Activated CD8-positive, alpha-beta memory T cell treated with anti-CD3 and anti-CD28 coated beads, Interleukin-2, amount 50 U/mL, for 4 hours (primary cell): ENCODE results near the gene SLC9A7.
"Not testable (repeated sequence)": the region's sequence is repeated elsewhere in the genome, so short reads cannot be mapped to it uniquely, and the experiment has no call there.

Source experiments
- DNase-seq: peaks from one replicate; pipeline ENCODE4 v3.0.0-alpha.2; 2020

The SLC9A7 gene

DNA sequence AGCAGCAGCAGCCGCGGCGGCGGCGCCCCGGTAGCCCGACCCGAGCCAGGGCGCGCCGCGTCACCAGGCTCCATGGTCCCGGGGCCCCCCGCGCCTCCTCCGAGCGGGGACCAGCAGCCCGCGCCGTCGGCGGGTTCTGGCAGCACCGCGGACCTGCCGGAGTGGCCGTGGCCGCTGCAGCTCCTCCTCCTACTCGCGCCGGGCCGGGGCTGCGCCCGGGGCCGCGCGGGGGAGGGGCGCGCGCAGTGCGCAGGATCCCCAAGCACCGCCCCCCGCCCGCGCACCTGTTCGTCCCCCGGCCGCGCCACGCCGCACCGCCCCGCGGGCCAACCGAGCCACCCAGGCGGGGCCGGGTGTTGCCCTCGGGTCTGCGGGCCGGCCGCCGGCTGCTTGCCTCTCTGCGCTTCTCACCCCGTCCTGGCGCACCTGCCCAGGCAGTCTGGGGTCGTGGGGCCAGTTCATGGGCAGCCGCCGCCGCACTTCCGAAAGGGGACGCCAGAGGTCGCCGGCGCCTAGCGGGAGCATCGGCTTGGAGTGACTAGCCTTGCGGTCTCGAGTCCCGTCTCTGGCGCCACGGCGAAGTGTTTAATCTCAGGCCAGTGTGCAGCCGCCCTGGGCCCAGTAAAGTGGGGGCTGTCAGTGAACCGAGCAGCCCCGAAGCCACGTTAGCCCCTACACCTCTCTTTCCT lies at the start of gene SLC9A7:
TSS of gene SLC9A7 (minus strand) at position 163 of the 689 bp plus-strand sequence. CDS start at position 74, 89 bp downstream.
- peak; percentile 78 for DNase-seq

DNA sequence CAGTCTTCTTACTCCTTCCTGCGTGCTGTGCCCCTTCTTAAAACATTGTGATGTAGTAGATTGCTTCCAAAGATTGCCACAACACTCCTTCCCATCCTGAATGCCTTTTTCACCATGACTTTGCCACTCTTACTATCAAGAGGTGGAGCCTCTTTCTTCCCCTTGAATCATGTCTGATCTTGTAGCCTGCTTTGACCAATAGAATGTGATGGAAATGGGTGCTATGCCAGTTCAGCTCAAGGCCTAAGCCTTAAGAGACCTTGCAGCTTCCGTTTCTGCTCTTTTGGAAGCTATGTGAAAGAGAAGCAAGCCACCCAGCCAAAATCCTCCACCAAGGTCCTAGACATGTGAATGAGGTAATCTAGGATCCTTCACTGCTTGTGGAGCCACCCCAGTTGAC lies 46.4 kb upstream of the SLC9A7 start:
- DNase-seq = no peak

DNA sequence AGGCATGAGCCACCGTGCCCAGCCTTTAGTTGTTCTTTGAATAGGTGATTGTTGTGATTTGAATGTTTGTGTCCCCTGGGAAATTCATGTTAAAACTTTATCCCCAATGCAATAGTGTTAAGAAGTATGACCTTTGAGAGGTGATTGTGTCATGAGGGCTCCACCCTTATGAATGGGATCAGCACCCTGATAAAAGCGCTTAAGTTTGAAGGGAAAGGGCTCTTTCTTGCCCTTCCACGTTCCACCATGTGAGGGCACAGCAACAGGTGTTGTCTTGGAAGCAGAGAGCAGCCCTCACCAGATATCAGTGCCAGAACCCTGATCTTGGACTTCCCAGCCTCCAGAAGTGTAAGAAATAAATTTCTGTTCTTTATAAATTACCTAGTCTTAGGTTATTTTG lies 44.2 kb upstream of the SLC9A7 start:
- no peak for DNase-seq

DNA sequence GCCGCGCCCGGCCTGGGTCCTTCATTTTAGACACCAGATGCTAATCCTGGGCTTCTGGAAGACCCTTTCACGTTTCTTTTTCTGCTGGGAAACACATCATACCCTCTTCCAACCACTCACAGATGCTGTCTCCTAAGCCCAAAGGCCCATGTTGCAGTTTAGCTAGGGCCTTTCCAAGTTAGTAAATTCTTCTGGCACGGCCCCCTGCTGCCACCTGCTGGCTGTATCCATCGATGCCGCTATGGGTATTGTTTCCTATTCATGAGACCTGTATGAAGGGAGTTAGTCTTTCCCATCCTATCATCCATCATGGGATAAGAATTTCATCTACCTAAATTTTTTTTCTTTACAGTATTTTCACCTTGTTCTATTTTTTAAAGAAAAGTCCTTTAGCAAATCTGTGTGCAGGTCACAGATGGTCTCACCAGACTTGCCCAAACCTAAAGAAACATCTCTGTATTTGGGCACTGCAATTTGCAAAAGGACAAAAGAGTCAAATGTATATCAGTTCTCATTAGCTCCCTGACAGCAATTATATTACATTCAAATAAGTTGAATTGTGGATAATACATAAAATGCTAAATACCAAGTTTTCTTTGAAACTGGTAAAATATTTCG lies 37.8 kb upstream of the SLC9A7 start:
- peak; percentile 69 for DNase-seq

DNA sequence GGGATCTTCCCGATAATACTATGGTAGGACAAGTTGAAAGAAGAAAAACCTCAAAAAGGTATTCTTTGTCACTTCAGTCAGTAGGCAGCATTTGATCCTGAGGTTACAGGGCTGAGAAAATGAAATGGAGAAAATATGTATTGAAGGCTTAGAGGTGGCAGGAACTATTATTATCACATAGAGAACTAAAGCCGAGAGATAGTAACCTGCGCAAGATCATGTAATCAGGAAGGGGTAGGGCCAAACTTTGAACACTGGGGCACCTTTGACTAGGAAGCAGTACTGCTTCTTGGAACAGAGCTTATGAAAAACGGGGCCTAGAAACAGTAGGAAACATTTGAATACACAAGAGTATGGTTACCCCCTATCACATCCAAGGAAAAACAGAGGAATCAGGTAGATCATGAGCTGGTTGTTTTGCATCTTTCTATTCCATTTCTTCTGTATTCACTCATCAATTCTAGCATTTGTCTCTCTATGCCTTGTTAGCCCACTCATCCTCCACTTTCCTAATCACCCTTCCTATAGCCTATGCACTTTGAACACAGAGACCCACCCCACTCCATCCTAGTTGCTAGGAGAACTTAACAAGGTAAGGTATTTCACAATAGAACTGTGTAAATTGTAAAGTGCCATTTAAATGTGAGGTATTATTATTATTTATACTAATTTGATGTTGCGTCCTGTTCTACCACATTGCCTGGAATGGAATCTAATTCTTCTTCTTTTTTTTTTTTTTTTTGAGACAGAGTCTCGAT lies 34.6 kb upstream of the SLC9A7 start:
- no peak for DNase-seq

DNA sequence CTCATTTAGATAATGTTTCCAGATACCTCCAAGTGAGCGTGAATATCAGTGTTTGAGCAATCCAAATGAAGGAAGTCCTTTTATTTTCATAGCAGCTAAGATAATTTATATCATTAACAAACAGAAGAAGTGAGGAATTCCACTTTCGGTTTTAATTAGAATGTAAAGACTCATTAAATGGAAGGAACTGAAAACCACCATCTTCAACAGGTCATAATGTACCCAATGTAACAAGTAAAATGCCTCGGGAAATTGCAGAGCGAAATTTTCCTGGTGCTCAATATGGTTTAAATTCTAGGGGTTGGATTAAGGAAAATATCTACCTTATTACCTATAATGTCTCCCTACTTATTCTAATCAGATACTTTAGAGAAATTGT lies 33.9 kb upstream of the SLC9A7 start:
- no peak for DNase-seq

DNA sequence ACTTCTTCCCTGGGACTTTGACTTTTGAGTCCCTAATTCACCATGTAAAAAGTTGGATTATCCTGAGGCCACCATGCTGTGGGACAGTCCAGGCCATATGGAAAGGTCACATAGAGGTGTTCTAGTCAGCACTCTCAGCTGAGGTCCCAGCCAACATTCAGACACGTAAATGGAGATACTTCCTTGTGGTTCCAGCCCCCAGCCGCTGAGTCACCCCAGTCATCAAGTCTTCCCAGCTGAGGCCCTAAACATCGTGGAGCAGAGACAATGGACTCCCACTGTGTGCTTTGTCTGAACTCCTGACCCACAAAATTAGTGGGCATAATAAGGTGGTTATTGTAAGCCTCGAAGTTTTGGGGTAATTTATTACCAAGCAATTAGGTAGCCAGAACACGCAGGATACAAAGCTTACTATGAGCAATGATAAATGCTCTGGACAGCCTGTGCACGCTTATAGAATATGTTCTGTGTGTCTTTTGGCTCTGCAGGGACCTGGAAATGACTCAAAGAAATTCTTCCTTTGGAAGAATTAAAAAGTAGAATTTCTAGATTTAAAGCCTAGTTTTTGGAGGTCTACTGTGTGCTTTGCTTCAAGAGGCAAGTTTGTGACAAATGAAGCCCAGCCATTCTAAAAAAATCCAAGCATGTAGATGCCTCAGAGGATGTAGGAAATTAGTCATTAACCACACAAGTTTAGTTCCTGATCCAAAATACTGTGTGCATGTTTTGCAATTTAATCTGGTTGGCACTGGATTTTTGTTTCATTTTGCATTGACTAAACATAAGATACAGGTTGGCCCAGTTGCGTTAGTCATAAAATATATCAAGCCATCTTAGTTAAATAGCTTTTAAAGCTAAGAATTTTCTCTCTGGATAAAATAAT lies 33.2 kb upstream of the SLC9A7 start:
- no peak for DNase-seq

DNA sequence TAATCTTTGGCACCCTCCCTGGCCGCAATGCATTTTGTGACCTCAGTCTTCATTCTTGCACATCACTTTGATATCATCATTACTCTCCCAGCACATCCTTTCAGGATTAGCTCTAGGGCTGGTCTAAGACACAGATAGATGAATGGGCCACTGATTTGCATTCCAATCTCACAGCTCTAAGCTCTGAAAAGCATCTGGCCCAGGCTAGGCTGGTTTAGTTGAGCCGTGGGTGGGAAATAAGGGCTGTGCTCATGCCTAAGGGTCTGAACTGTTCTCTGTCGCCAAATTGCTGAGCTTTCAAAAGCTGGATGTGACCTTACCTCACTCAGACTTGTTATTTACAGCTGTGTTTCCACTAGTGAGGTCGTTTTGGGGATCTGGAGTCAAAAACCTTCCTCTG lies 30.0 kb upstream of the SLC9A7 start:
- no peak for DNase-seq

DNA sequence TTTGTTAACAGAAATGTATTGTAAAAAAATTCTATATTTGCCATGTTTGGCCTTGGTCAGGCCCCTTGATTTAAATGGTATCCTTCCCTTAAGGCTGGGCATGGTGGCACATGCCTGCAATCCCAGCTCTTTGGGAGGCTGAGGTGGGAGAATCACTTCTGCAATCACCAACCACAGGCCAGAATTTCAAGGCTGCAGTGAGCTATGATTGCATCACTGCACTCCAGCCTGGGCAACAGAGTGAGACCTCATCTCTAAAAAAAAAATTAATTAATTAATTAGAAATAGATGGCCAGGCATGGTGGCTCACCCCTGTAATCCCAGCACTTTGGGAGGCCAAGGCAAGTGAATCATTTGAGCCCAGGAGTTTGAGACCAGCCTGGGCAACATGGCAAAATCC lies 25.5 kb upstream of the SLC9A7 start:
- DNase-seq = not testable (repeated sequence)

DNA sequence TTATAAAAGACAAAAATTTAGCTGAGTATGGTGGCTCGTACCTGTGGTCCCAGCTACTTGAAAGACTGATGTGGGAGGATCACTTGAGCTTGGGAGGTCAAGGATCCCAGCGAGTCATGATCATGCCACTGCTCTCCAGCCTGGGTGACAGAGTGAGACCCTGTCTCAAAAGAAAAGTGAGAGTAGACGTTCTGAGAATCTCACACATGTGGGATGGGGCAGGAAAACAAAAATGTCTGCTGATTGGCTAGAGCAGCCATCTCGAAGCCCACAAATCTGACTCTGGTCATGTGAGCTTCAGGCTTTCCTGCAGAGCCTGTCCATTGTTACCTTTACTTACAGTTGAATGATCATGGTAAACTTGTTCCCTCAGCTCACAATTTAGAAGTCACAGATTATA lies 23.1 kb upstream of the SLC9A7 start:
- no peak for DNase-seq

DNA sequence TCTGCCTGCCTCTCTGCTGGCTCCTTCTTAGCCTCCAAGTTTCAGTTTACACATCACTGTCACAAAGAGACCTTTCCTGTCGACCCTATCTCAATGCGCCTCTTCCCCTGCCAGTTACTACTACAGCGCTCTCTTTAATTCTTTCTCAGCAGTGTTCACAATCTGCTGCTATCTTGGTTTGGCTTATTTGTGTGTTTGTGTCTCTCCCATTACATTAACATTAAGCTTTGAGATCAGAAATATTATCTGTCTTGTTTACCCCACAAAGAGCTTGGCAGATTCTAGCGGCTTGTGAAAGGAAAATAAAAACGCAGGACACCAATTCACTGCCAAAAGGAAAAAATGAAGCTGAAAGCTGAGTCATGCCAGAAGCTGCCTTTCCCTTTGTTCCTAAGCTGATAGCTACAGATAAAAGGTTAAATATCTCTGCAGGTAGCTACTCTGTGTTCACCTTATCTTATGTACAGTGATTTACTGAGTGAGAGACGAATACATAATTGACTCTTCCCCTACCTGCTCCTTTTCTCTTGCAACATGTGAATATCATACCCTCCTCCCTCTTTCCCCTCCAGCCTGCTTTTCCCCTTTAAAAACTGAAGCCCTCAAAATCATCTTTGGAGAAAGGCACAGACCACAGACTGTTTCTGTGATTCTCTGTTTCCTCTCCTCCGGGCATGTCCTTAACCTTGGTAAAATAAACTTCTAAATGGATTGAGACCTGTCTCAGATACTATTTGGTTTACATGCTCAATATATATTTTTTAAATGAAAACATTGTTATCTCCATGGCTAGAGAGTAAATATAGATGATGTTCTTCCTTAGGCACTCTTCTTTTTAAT lies 19.3 kb upstream of the SLC9A7 start:
- DNase-seq = no peak

DNA sequence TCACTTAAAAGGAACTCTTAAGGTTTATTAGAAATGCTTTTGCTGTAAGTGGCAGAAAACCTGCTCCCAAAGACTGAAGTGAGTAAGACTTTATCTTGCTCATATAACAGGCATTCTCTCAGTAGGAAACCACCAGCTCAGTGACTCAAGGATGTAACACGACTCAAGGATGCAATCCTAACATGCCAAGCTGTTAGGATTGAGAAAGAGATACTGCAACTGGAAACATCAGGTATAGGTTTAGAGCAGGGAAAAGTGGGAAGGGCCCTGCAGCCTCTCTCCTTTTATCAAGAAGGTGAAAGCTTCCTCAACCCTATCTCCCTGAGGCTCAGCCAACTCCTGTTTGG lies 11.9 kb upstream of the SLC9A7 start:
- no peak for DNase-seq

DNA sequence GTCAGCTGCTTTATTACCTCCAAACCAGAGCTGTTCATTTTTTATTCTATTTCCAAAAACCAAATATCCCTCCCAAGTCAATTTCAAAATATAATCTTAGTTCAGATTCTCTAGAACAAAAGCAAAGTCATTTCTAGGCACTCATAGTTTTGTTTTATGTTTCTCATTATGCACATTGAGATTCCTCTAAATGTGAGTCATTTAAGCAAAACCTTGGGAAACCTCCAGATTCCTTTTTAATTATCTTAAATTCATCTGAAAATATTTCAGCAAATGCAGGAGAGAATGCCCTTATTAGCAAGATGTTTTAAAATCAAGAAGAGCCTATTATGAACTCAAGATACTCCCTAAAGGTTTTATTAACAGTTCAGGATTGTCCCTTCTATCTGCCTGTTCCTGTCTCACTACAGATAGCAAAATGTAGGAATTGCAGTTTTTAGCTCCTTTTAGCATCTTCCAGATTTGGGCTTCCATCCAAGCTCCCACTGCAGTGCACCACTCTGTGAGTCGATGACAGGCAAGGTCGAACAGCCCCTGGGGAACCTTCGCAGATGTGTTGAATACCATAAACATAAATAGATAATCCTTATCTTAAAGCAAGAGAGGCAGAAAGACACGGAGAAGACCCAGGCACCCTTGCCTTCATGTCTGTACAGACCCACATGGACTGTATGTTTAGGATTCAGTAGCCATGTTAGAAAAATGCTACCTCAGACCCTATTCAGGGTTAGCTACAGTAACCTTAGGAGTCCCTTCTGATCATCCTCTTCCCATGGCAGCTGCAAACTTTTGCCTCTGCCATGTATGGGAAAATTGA lies 11.3 kb upstream of the SLC9A7 start:
- DNase-seq = no peak

DNA sequence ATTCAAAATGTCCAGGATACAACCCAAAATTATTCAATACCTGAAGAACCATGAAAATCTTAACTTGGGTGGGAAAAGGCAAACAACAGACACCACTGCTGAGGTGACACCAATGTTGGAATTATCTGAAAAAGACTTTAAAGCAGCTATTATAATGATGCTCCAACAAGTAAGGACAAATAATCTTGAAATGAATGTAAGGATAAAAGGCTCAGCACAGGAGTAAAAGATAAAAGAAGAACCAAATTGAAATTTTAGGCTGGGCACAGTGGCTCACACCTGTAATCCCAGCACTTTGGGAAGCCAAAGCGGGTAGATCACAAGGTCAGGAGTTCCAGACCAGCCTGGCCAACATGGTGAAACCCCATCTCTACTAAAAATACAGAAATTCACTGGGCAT lies 4.0 kb upstream of the SLC9A7 start:
- no peak for DNase-seq

DNA sequence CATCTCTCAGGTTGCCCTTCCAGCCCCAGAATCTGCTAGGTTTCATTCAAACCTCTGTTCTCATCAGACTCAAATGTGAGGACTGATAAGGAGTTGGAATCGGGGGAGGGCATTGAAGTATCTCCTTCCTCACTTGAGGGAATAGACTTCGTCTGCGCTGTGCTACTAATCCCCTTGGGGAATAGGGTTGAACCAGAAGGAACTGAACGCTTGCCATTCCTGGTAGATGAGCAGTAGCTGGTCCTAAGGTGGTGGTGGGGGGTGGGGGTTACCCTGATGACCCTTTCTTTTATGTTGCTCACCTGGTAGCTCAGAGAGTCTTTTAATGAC lies 692 bp upstream of the SLC9A7 start:
- DNase-seq = no peak

DNA sequence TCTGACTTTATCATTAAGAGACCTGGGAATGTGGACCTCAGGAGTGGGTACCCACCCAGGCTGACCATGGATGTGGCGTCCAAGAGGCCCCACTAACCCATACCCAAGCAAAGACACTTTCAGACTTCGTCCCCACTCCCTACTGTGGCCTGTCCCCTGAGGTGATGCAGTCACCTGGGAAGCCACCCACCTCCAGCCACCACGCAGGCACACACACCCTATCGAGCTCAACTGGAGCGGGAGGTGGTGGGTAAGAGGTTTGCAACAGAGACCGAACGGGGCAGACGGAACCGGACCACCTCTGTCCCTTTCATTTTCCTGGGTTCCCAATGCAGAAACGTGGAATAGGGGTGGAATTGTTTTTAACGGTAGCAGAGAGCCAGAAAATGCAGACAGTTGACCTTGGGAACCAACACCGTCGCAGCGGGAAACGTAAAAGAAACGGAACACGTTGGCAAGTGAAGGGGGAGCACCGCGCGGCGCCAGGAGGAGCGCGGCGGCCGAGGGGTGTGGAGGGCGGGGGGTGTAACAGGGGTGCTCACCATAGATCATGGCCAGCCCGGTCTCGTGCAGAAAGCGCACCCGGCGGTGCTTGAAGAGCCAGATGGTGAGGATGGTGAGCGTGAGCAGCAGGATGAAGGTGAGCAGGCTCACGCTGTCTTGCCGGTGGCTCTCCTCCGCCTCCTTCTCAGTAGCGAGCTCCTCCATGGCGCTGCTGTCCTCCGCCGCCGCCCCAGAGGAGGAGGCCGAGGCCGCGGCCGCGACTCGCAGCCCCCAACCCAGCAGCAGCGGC lies 559 bp downstream of the SLC9A7 start:
- peak; percentile 21 for DNase-seq

DNA sequence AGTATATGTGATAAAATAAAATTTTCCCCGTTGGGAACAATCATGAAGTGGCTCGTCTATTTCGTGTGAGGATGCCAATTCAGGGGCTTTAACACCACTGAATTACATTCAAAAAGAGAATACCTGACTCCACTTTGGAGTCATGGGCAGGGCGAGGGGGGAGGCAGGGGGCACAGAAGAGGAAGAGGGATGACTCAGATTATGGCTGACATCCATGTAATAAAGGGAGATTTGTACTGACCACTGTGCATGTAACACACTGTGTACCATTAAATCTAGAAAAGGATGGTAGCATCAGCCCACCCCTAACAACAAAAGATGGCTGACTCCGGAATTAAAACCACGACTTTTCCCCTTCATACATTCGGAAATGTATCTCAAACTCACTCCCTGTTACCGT lies 1.3 kb downstream of the SLC9A7 start:
- no peak for DNase-seq

DNA sequence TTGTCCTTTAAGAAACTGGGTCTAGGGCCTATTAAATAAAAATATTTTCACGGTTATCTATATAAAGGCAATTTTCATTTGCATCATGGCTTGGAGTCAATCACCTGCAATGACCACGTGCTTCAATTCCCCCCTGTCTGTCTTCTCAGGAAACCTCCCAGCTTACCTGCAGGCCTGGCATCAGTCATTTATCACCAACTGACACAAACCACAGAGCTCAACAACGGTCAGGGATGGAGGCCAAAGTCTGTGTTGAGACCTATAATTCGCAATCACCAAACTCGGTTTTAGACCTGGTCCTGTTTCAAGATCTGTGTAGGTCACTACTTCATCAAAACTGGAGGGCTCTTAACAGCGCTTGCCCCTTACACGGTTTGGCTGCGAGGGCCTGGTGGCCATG lies 1.9 kb downstream of the SLC9A7 start:
- no peak for DNase-seq

DNA sequence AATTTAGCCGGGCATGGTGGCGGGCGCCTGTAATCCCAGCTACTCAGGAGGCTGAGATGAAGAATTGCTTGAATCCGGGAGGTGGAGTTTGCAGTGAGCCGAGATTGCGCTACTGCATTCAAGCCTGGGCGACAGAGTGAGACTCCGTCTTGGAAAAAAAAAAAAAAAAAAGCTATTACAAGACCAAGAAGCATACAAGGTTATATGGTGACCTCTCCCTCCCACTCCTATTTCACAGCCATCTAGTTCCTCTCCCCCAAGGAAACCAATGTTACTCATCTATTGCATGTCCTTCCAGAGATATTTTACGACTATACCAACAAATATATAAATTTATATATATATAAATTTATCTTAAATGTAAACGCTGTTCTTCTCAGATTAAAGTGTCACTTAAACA lies 3.2 kb downstream of the SLC9A7 start:
- no peak for DNase-seq

DNA sequence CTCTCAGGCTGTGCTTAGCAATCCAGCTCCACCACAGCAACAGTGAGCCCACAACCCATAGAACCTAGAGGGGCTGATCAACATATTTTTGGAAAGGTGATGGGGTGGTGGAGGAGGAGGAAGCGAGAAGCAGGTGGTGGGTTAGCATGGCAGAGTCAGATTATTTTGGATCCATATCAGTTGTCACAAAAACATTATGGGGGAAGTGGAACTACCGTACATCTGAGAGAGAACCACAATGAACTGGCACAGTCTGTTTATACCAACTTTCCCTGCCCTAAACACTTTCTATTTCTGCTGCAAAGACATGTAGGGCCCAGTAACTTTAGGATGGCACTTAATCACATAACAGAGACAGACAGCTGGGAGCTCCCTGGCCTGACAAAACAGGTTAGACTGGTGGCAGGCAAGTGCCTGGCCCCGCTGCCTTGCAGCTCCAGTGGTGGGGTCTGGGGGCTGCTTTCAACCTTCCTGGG lies 4.3 kb downstream of the SLC9A7 start:
- no peak for DNase-seq

DNA sequence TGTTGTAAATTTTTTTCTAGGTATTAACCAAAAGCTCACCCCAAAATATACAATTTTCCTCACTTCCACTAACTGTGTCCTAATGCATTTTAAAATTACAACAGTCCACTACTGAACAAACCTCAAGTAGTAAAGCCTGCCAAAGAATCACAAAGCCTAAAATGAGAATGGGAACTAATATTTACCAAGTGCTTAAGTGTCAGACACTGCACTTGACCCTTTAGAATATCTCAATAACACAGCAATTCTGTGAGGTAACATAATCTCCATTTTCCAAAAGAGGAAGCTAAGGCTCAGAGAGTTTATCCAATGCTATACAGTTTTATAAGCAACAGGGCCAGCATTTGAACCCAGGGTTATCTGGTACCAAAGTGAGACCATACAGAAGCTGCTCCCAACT lies 4.9 kb downstream of the SLC9A7 start:
- DNase-seq = no peak
